Ascending aorta (tissue), 2 donors: Measurements from ENCODE around the gene LRIT3. TPM values are rescaled to one million over a fixed set of nuclear protein-coding genes. Genes with fewer than 3 reads are reported as not detected.

Source experiments
- DNase-seq, 2 donors: peaks; one replicate each; pipeline ENCODE4 v3.0.0-alpha.2; 2019; ENCODE audit warnings: low spot score in 2 of 2
- H3K27ac ChIP-seq, 2 donors: fragments of 200-600 bp; sonication (generic); one replicate each; pipeline ENCODE4 v1.5.1; 2016 to 2017; ENCODE audit warnings: mild to moderate bottlenecking in 1 of 2
- H3K27me3 ChIP-seq: fragments of 200-600 bp; sonication (generic); one replicate; pipeline ENCODE4 v1.5.1; 2017
- H3K36me3 ChIP-seq, 2 donors: fragments of 200-600 bp; sonication (generic); one replicate each; pipeline ENCODE4 v1.5.1; 2016
- H3K4me1 ChIP-seq, 2 donors: fragments of 200-600 bp; sonication (generic); one replicate each; pipeline ENCODE4 v1.5.1; 2016 to 2017; ENCODE audit warnings: mild to moderate bottlenecking in 1 of 2
- H3K4me3 ChIP-seq, 2 donors: fragments of 200-600 bp; sonication (generic); one replicate each; pipeline ENCODE4 v1.5.1; 2016 to 2017; ENCODE audit warnings: mild to moderate bottlenecking in 1 of 2
- H3K9me3 ChIP-seq, 2 donors: fragments of 200-600 bp; sonication (generic); one replicate each; pipeline ENCODE4 v1.5.1; 2016
- intact Hi-C: fragments of 100-400 bp; cut with DNase I; formaldehyde crosslinking; loops from one replicate; pipeline ENCODE4 v1.15.1; 2023
- total RNA-seq: library from RNA; depleted of rRNA; stranded (reverse); fragments of >200 nt; gene quantifications from one replicate; pipeline ENCODE4 v1.1.0, GENCODE V29; 2016
- TF ChIP-seq, protein P1 (sequence below), 3 experiments: fragments of 200-600 bp in 2 of 3; fragments of 450-650 bp in 1 of 3; sonication (generic) in 2 of 3; IDR thresholded peaks; one replicate each; pipeline ENCODE4 v1.5.1; 2016 to 2019; ENCODE audit warnings: antibody characterized with exemption in 3 of 3, mild to moderate bottlenecking in 1 of 3, moderate library complexity in 1 of 3

LRIT3 gene
- total RNA-seq, 1 donor from 2014 or later = not detected

DNA sequence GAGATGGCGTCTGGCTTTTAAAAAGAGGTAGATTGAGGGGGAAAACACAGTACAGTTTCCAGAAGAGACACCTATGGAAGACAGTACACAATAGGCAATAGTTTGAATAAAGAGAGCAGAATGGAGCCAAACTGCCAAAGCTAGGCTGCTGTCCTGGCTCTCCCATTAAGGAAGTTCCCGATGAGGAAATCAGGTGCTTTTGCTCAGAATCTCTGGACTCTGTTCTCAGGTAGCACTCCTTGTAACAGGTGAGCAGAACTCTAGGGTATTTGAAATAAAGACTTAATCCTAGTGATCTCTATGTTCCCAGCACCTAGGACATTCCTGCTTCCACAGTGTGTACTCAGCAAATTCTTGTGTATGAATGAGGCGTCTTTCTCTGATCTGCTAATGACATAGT is 66.4 kb downstream of the LRIT3 start:
- TF ChIP-seq, protein P1, sequence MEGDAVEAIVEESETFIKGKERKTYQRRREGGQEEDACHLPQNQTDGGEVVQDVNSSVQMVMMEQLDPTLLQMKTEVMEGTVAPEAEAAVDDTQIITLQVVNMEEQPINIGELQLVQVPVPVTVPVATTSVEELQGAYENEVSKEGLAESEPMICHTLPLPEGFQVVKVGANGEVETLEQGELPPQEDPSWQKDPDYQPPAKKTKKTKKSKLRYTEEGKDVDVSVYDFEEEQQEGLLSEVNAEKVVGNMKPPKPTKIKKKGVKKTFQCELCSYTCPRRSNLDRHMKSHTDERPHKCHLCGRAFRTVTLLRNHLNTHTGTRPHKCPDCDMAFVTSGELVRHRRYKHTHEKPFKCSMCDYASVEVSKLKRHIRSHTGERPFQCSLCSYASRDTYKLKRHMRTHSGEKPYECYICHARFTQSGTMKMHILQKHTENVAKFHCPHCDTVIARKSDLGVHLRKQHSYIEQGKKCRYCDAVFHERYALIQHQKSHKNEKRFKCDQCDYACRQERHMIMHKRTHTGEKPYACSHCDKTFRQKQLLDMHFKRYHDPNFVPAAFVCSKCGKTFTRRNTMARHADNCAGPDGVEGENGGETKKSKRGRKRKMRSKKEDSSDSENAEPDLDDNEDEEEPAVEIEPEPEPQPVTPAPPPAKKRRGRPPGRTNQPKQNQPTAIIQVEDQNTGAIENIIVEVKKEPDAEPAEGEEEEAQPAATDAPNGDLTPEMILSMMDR (IDR thresholded peaks at IDR 0.05) = no peak
- Histone ChIP-seq H3K4me1 (no peaks in the 10 kb centered on the region), H3K4me3 (no peak overlapping the region), H3K27me3 (no peaks in the 10 kb centered on the region), H3K36me3 (no peaks in the 10 kb centered on the region), H3K9me3 (no peaks in the 10 kb centered on the region), H3K27ac (no peak overlapping the region)
- no peak for DNase-seq
- intact Hi-C loops = no loop called here

DNA sequence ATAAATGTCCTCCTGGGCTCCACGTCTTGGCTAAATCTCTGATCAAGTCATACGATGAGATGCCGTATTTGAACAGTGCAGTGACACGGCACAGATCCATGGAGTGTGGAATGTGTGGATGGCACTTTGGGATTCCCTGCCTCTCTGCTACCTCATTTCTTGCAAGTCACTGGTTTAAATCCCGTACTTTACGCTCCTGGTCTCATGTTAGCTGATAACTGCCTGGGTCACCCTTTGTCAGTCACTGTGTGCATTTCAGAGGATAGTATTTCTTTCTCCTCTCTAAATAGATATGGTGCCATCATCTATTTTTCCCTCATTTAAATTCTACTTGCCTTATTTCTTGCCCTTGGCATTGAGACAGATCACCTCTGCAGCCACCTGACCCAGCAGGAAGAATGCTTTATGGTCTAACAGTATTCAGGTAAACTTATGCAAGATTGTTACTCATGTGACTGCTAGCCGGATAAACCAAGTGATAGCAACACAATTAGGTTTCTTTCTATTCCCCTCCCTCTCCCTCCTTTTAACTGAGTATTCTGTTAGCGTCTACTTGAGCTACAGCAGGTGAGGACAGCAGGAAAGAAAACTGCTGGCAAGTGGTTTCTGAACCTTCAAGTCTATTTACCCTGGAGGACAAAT is 67.6 kb downstream of the LRIT3 start:
- intact Hi-C loops = no loop called here
- no peak overlapping the region for H3K4me3 ChIP-seq
- no peak for DNase-seq
- H3K27ac ChIP-seq = no peak overlapping the region
- no peaks in the 10 kb centered on the region for H3K36me3 ChIP-seq
- H3K4me1 ChIP-seq = no peaks in the 10 kb centered on the region
- H3K27me3 ChIP-seq = no peaks in the 10 kb centered on the region
- TF ChIP-seq, protein P1 (IDR thresholded peaks at IDR 0.05) = no peak
- H3K9me3 ChIP-seq = no peaks in the 10 kb centered on the region

DNA sequence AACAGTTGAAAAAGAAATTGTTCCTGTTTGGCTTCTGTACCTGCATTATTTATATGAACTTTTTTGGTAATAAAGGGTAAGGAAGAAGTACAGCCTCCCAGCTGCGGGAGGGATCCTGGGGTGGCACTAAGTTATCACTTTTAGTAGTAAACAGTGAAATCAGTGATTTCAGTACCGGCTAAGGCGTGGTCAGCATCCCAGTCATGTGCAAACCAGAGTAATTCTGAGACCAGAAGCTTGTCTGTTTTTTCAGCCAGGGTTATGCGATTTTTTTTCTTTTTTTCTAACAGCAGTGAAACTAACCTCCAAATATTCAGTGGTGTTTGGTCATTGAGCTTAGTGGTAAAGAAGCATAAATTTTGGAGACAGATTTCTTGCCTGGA is 68.1 kb downstream of the LRIT3 start:
- intact Hi-C loops = no loop called here
- H3K27ac ChIP-seq = no peak overlapping the region
- DNase-seq = no peak
- no peaks in the 10 kb centered on the region for H3K4me1 ChIP-seq
- no peaks in the 10 kb centered on the region for H3K9me3 ChIP-seq
- no peaks in the 10 kb centered on the region for H3K36me3 ChIP-seq
- no peaks in the 10 kb centered on the region for H3K27me3 ChIP-seq
- TF ChIP-seq, protein P1 (IDR thresholded peaks at IDR 0.05) = no peak
- no peak overlapping the region for H3K4me3 ChIP-seq

DNA sequence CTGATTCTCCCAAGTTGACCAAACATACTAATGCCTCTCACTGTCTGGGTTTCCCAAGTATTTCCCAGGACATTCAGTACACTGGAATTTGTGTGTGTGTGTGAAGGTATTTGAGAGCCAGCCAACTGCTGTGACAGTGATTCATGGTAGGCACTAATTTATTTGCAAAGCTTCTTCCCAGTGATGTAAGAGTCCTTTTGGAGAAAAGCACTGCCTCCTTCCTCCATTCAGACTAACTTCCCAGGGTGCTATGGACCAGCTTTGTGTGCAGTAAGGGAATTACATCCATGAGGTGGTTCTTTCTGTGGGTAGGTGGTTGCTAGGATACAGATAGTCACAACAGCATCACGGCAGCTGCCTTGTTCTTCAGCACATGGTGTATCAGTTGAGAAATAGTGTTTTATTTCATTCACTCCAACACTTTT is 73.5 kb downstream of the LRIT3 start:
- no peak overlapping the region for H3K4me3 ChIP-seq
- intact Hi-C loops = no loop called here
- H3K4me1 ChIP-seq = no peaks in the 10 kb centered on the region
- H3K27me3 ChIP-seq = no peaks in the 10 kb centered on the region
- no peak overlapping the region for H3K27ac ChIP-seq
- no peaks in the 10 kb centered on the region for H3K9me3 ChIP-seq
- TF ChIP-seq, protein P1 (IDR thresholded peaks at IDR 0.05) = no peak
- no peak for DNase-seq
- H3K36me3 ChIP-seq = no peaks in the 10 kb centered on the region

Other genes starting within 250 kb of the LRIT3 start
- gene CASP6, start 144.7 kb upstream of the LRIT3 start, total RNA-seq = not detected
- 8.9 TPM for gene PLA2G12A, start 118.0 kb upstream of the LRIT3 start, total RNA-seq
- gene CFI, start 46.1 kb upstream of the LRIT3 start, total RNA-seq = 17.8 TPM
- not detected for gene GAR1, start 32.3 kb upstream of the LRIT3 start, total RNA-seq
- not detected for gene RRH, start 20.1 kb upstream of the LRIT3 start, total RNA-seq
- not detected for gene EGF, start 64.8 kb downstream of the LRIT3 start, total RNA-seq